H1 (cell line): ENCODE results near the gene SOCS4. TPM values are rescaled to one million over a fixed set of nuclear protein-coding genes. Genes with fewer than 3 reads are reported as not detected.

ENCODE experiments used
- BRCA1 ChIP-seq: IDR thresholded peaks from 2 replicates; pipeline ENCODE4 v1.6.1; 2012; ENCODE audit warnings: low read depth, low read length, improper control_type of control experiment
- FOSL1 ChIP-seq: IDR thresholded peaks from 2 replicates; pipeline ENCODE4 v1.6.1; 2011; ENCODE audit warnings: mild to moderate bottlenecking, low read depth, low read length, moderate library complexity; ENCODE audit not compliant: insufficient read depth
- KDM5A ChIP-seq: fragments of 200-600 bp; IDR thresholded peaks from 2 replicates; pipeline ENCODE4 v1.7.1; 2012; ENCODE audit warnings: mild to moderate bottlenecking, low read length, inconsistent platforms, mixed read lengths
- polyA plus RNA-seq, 7 experiments: library from polyadenylated mRNA; depleted of rRNA in 3 of 7; stranded (reverse) in 5 of 7; unstranded in 2 of 7; fragments of >200 nt in 5 of 7; fragments of 200-250 nt in 2 of 7; gene quantifications; 1 replicate in 5 of 7; 2 replicates in 1 of 7; 4 replicates in 1 of 7; pipeline versions ENCODE4 v1.2.1 to v1.2.3, GENCODE V29; 2011 to 2013; ENCODE audit warnings: missing spikeins in 2 of 7, mixed read lengths in 2 of 7
- total RNA-seq: library from RNA; stranded (reverse); fragmentation: NEBNext Ultra II Directional; extraction: Animal tissue kit (Norgen Biotek cat#: 25700); gene quantifications from 2 replicates; pipeline ENCODE4 v1.2.1, GENCODE V29; 2021

Gene SOCS4
- total and polyA plus RNA-seq, 2 of the 8 experiments (the other 6 are each of a cell fraction or from before 2014, with no cell fraction given): 5.5 to 31.5 TPM

DNA sequence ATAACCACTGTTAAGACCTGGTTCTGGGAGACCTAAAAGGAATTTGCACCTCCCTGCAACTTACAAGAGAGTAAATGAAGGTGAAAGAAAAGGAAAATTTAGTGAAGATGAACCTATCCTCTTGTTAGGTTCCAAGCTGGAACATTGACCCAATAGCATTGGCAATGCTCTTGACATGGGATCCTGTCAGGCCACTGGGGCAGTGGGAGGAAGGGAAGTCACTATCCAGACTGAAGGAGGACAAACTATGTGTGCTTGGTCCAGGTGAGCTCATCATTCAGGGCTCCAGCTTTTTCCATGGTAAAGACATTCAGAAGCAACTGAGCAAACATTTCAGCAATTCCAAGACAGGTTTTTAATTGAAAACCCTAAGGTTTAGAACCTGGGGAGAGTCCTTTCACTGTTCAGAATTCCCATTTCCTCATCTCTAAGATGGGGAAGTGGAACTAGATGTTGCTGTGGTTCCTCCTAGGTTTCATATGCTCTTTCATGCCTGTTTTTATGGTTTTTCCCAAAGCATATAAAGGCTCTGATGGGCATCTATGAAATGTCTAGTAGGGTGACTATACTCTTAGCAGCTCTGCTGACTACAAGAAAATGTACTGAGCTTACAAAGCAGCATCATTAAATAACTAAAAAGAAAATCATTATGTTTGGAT is 57.5 kb downstream of the SOCS4 start (continued):
- TF ChIP-seq KDM5A (no peak), BRCA1 (no peak), FOSL1 (no peak)
